Measurements from ENCODE around the gene CHCHD6. TPM values are rescaled to one million over a fixed set of nuclear protein-coding genes. Genes with fewer than 3 reads are reported as not detected.

Gene CHCHD6
- total and polyA plus RNA-seq, 4 donors: 2.0 to 5.1 (median 3.9) TPM

GRCh38 chr3:126781406-126781805, 77.4 kb downstream of the CHCHD6 start (continued):
- TF ChIP-seq REST (IDR thresholded peaks at IDR 0.05): no peak

GRCh38 chr3:126781889-126782491, 78.0 kb downstream of the CHCHD6 start:
- Histone ChIP-seq H3K9me3 (ENCODE audit: control insufficient read depth in 4 of 4, low read length in 3 of 4) (no peaks in the 10 kb centered on the region), H3K4me1 (ENCODE audit: control insufficient read depth in 4 of 4, insufficient read depth in 4 of 4, low read length in 3 of 4) (no peaks in the 10 kb centered on the region), H3K36me3 (ENCODE audit: control insufficient read depth in 4 of 4, insufficient read depth in 3 of 4, low read depth in 1 of 4, low read length in 3 of 4) (no peaks in the 10 kb centered on the region), H3K9ac (ENCODE audit: low read depth in 1 of 2, low read length in 2 of 2) (no peak overlapping the region), H3K27me3 (ENCODE audit: control insufficient read depth in 4 of 4, insufficient read depth in 4 of 4, low read length in 3 of 4) (no peaks in the 10 kb centered on the region), H3K27ac (ENCODE audit: low read depth in 1 of 2, low read length in 2 of 2) (no peak overlapping the region), H3K4me3 (ENCODE audit: low read depth in 1 of 3, low read length in 3 of 3) (no peak overlapping the region)
- TF ChIP-seq MAX (IDR thresholded peaks at IDR 0.05) (no peak), TAF1 (conservative IDR thresholded peaks at IDR 0.05) (no peak), YY1 (IDR thresholded peaks at IDR 0.05) (no peak), ATF3 (IDR thresholded peaks at IDR 0.05) (no peak), FOXA2 (IDR thresholded peaks at IDR 0.05) (no peak), NR2F2 (IDR thresholded peaks at IDR 0.05) (no peak), GABPA (IDR thresholded peaks at IDR 0.05 in 1 of 2, conservative IDR thresholded peaks at IDR 0.05 in 1 of 2) (no peak), RAD21 (IDR thresholded peaks at IDR 0.05) (no peak), SP1 (IDR thresholded peaks at IDR 0.05) (no peak), EGR1 (IDR thresholded peaks at IDR 0.05; ENCODE audit: low read depth in 2 of 2) (no peak), HNF4G (IDR thresholded peaks at IDR 0.05) (no peak), RXRA (IDR thresholded peaks at IDR 0.05) (no peak), CTCF (IDR thresholded peaks at IDR 0.05; ENCODE audit: low read depth, low read length, missing input control) (no peak), JUND (IDR thresholded peaks at IDR 0.05) (no peak), REST (IDR thresholded peaks at IDR 0.05) (no peak), ZBTB33 (IDR thresholded peaks at IDR 0.05) (no peak)
- DNase-seq (ENCODE audit: low spot score): no peak
- WGBS: 91% methylated on average over 12 of the region's 12 CpGs

Data from liver (tissue), 9 donors.